ENCODE data around the gene BLNK.

DNA sequence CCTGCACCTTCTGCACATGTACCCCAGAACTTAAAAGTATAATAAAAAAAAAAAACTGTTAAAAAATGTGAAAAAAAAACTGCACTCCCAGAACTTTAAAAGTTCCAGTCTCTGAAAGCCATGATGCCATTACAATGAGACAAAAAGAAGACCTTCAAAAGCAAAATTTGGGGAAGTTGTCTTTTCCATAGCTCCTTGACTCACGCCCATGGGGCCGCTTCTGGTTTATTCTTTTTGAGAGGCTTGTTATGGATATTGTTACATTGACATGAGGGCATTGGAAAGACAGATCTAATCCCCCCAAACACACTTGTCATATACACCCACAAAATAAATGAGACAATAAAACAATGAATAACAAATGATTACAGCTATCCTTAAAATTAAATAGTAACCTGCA, 798 bp downstream of the BLNK start:
- TF ChIP-seq, protein P1, sequence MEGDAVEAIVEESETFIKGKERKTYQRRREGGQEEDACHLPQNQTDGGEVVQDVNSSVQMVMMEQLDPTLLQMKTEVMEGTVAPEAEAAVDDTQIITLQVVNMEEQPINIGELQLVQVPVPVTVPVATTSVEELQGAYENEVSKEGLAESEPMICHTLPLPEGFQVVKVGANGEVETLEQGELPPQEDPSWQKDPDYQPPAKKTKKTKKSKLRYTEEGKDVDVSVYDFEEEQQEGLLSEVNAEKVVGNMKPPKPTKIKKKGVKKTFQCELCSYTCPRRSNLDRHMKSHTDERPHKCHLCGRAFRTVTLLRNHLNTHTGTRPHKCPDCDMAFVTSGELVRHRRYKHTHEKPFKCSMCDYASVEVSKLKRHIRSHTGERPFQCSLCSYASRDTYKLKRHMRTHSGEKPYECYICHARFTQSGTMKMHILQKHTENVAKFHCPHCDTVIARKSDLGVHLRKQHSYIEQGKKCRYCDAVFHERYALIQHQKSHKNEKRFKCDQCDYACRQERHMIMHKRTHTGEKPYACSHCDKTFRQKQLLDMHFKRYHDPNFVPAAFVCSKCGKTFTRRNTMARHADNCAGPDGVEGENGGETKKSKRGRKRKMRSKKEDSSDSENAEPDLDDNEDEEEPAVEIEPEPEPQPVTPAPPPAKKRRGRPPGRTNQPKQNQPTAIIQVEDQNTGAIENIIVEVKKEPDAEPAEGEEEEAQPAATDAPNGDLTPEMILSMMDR (IDR thresholded peaks at IDR 0.05), result no peak
- no peak for TF ChIP-seq EZH2 (IDR thresholded peaks at IDR 0.05; ENCODE audit: borderline replicate concordance, insufficient read depth, low read depth, low read length, poor library complexity, severe bottlenecking)

All from B cell (primary cell).